GM12891 (cell line): ENCODE data around the gene ENOX1.

Source experiments
- SPI1 ChIP-seq: IDR thresholded peaks from 2 replicates; pipeline ENCODE4 v1.6.1; 2011; ENCODE audit warnings: low read depth, low read length, control low read depth
- TAF1 ChIP-seq: IDR thresholded peaks from 2 replicates; pipeline ENCODE4 v1.6.1; 2011; ENCODE audit warnings: low read depth, low read length, control low read depth

DNA sequence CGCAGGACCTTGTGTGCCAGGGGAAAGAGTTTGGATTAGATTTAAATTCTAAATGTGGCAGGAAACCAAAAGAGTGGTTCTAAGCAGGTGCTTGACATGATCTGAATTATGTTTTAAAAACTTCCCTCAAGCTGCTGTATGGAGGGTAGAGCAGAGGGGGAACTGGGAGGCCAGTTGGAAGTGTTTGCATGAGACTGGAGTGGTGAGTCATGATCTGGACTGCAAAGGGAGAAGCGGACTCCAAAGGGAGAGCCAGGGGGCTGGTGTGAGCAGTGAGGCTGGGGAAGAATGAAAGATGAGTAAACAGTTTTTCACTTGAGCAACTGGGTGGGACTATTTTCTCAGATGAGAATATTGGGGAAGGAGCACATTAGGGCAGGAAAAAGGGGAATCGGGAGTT, 557.3 kb downstream of the ENOX1 start:
- TF ChIP-seq SPI1, result no peak
- TF ChIP-seq TAF1, result no peak
